GM12878 (cell line): ENCODE data around the gene GEMIN2. TPM values are rescaled to one million over a fixed set of nuclear protein-coding genes. Genes with fewer than 3 reads are reported as not detected.

ENCODE experiments used
- ATAC-seq: fragments of 200-7000 bp; cut with Tn5 transposase; 3 replicates; pipeline ENCODE4 v1.9.1; 2020; ENCODE audit warnings: mild to moderate bottlenecking, moderate library complexity
- BruUV-seq: library from RNA; stranded (reverse); fragments of 400-500 nt; replicated peaks from 2 replicates; lab custom pipeline; 2021; lab: Mats Ljungman, UMichigan
- CTCF ChIA-PET: fragments of 300-600 bp; sonication (Branson Sonifier 250); formaldehyde crosslinking; extraction: SDS; loops from one replicate; lab custom pipeline; 2021; ENCODE audit warnings: inconsistent platforms; lab: Yijun Ruan, JAX
- POLR2A ChIA-PET: fragments of 350-600 bp; formaldehyde crosslinking; extraction: SDS; loops from one replicate; lab custom pipeline; 2021; ENCODE audit warnings: inconsistent platforms; lab: Charles Lee
- RAD21 ChIA-PET: fragments of 300-600 bp; sonication (Branson Sonifier 250); formaldehyde crosslinking; loops from one replicate; lab custom pipeline; 2023; ENCODE audit warnings: antibody characterized with exemption; ENCODE audit not compliant: unreplicated experiment; lab: Charles Lee
- SMC1A ChIA-PET: fragments of 300-600 bp; sonication (Branson Sonifier 250); formaldehyde crosslinking; loops from one replicate; lab custom pipeline; 2023; ENCODE audit not compliant: unreplicated experiment, uncharacterized antibody; lab: Charles Lee
- DNase-seq: peaks from one replicate; pipeline ENCODE4 v3.0.0-alpha.2; 2011; ENCODE audit warnings: low read depth, low spot score
- FAIRE-seq: peaks from 3 replicates; lab custom pipeline; 2011; peaks lifted over from hg19 to GRCh38; lab: Jason Lieb, UNC
- H2AFZ ChIP-seq: 2 replicates; pipeline ENCODE4 v1.6.0; 2011; ENCODE audit warnings: low read depth, low read length, control low read depth; ENCODE audit not compliant: control insufficient read depth
- H3K27ac ChIP-seq: 2 replicates; pipeline ENCODE4 v1.5.1; 2011; ENCODE audit warnings: control low read depth; ENCODE audit not compliant: control insufficient read depth, insufficient read depth
- H3K27me3 ChIP-seq, 2 experiments: replicated peaks in 1 of 2; 2 replicates each; pipeline versions ENCODE4 v1.6.0 to v1.6.1; 2011; ENCODE audit warnings: low read length in 1 of 2; ENCODE audit not compliant: control insufficient read depth in 2 of 2, insufficient read depth in 2 of 2
- H3K36me3 ChIP-seq, 2 experiments: 2 replicates each; pipeline ENCODE4 v1.5.1; 2011; ENCODE audit warnings: low read length in 1 of 2; ENCODE audit not compliant: control insufficient read depth in 2 of 2, insufficient read depth in 2 of 2
- H3K4me1 ChIP-seq: 2 replicates; pipeline ENCODE4 v1.6.1; 2011; ENCODE audit warnings: mild to moderate bottlenecking, low read length, moderate library complexity, mixed read lengths; ENCODE audit not compliant: control insufficient read depth, insufficient read depth
- H3K4me2 ChIP-seq: 2 replicates; pipeline ENCODE4 v1.6.0; 2011; ENCODE audit warnings: control low read depth; ENCODE audit not compliant: control insufficient read depth, insufficient read depth
- H3K4me3 ChIP-seq: fragments of 200-600 bp; sonication (generic); 2 replicates; pipeline ENCODE4 v1.5.1; 2016
- H3K79me2 ChIP-seq: 2 replicates; pipeline ENCODE4 v1.6.0; 2011; ENCODE audit warnings: low read length; ENCODE audit not compliant: control insufficient read depth, insufficient read depth
- H3K9ac ChIP-seq: 2 replicates; pipeline ENCODE4 v1.8.0; 2011; ENCODE audit warnings: low read length, control low read depth, mixed read lengths; ENCODE audit not compliant: control insufficient read depth, insufficient read depth
- H3K9me3 ChIP-seq: replicated peaks from 3 replicates; pipeline ENCODE4 v1.5.1; 2011; ENCODE audit warnings: mild to moderate bottlenecking, low read length; ENCODE audit not compliant: control insufficient read depth, insufficient read depth
- H4K20me1 ChIP-seq: 2 replicates; pipeline ENCODE4 v1.6.0; 2011; ENCODE audit not compliant: control insufficient read depth, insufficient read depth
- ASH2L ChIP-seq: fragments of 300-600, 200-600 bp; sonication (generic); IDR thresholded peaks from 2 replicates; pipeline ENCODE4 v1.6.1; 2017; ENCODE audit warnings: low read depth, mild to moderate bottlenecking, borderline replicate concordance
- BCL3 ChIP-seq: IDR thresholded peaks from 2 replicates; pipeline ENCODE4 v1.6.1; 2011; ENCODE audit warnings: borderline replicate concordance, low read depth, mild to moderate bottlenecking, moderate library complexity, low read length; ENCODE audit not compliant: insufficient read depth, poor library complexity, severe bottlenecking
- BHLHE40 ChIP-seq, 2 experiments: fragments of 450-650 bp in 1 of 2; IDR thresholded peaks; 2 replicates each; pipeline ENCODE4 v1.6.1; 2011 to 2017; ENCODE audit warnings: low read depth in 2 of 2, borderline replicate concordance in 1 of 2, improper control_type of control experiment in 1 of 2, low read length in 1 of 2, mild to moderate bottlenecking in 1 of 2
- GABPA ChIP-seq: IDR thresholded peaks from 2 replicates; pipeline ENCODE4 v1.6.1; 2014; ENCODE audit warnings: antibody characterized with exemption, low read depth, mild to moderate bottlenecking, inconsistent platforms
- LARP7 ChIP-seq: fragments of 450-650 bp; IDR thresholded peaks from 2 replicates; pipeline ENCODE4 v1.6.1; 2017; ENCODE audit warnings: mild to moderate bottlenecking
- MAX ChIP-seq: IDR thresholded peaks from 2 replicates; pipeline ENCODE4 v1.6.1; 2012; ENCODE audit warnings: low read depth, low read length, improper control_type of control experiment
- MYC ChIP-seq: IDR thresholded peaks from 2 replicates; pipeline ENCODE4 v1.6.1; 2011; ENCODE audit warnings: mild to moderate bottlenecking, low read length, moderate library complexity, inconsistent platforms; ENCODE audit not compliant: insufficient read depth, insufficient replicate concordance, insufficient read length, severe bottlenecking
- TCF7 ChIP-seq: IDR thresholded peaks from 2 replicates; pipeline ENCODE4 v1.6.1; 2014; ENCODE audit warnings: antibody characterized with exemption, borderline replicate concordance
- USF1 ChIP-seq: IDR thresholded peaks from 2 replicates; pipeline ENCODE4 v1.6.1; 2011; ENCODE audit warnings: borderline replicate concordance, low read depth, mild to moderate bottlenecking, moderate library complexity, mixed read lengths, low read length; ENCODE audit not compliant: insufficient read depth; ENCODE audit errors: extremely low read length
- WGBS: methylation state at CpG from one replicate; pipeline ENCODE4 v1.1.6; 2016; ENCODE audit warnings: low lambda C conversion rate; ENCODE audit not compliant: insufficient replicate concordance, insufficient coverage; ENCODE audit errors: missing lambda C conversion rate; 5-methylcytosine and 5-hydroxymethylcytosine counted together
- in situ Hi-C: fragments of 300-500 bp; cut with MboI; formaldehyde crosslinking; loops from 9 replicates; pipeline ENCODE4 v1.14.3; 2018; ENCODE audit warnings: mixed read lengths
- intact Hi-C: fragments of 100-400 bp; cut with micrococcal nuclease; formaldehyde crosslinking; loops from one replicate; pipeline ENCODE4 v1.14.2; 2022; ENCODE audit not compliant: unreplicated experiment
- polyA plus RNA-seq, 11 experiments: library from polyadenylated mRNA; depleted of rRNA in 4 of 11; unstranded in 6 of 11; stranded (reverse) in 5 of 11; fragments of >200 nt; fragmentation: Nextera tagmentation in 4 of 11; fragmentation: Illumina TruSeq in 1 of 11; extraction: Ambion mirVana in 4 of 11; extraction: Trizol in 1 of 11; gene quantifications; 1 replicate in 1 of 11; 2 replicates in 10 of 11; pipeline versions ENCODE4 v1.2.1 to v1.2.3, GENCODE V29; 2011 to 2016; ENCODE audit warnings: inconsistent platforms in 2 of 11, missing spikeins in 2 of 11, low read depth in 1 of 11
- total RNA-seq, 4 experiments: library from RNA; depleted of rRNA in 3 of 4; stranded (reverse); fragments of >200 nt in 3 of 4; fragmentation: Illumina TruSeq in 1 of 4; extraction: Trizol in 1 of 4; gene quantifications; 2 replicates each; pipeline versions ENCODE4 v1.2.1 to v1.2.3, GENCODE V29; 2013 to 2021

Gene GEMIN2
- total and polyA plus RNA-seq, 10 of the 15 experiments (the other 5 are each of a cell fraction or from before 2014, with no cell fraction given) = 25.9 to 69.3 (median 46.1) TPM

GRCh38 chr14:39175445-39176262 is 61.5 kb downstream of the GEMIN2 start:
- Histone ChIP-seq H3K4me3 (peak overlapping the region; percentile 90), H3K9ac (peak overlapping the region; percentile 99), H3K27ac (peak overlapping the region; percentile 85)
- no peak for FAIRE-seq
- 0 out of 2 replicates have a peak, but pooled peaks have one; percentile 31 for TF ChIP-seq MAX
- peak; percentile 49 for TF ChIP-seq LARP7
- no peak for TF ChIP-seq ASH2L
- TF ChIP-seq TCF7 = 0 out of 2 replicates have a peak, but pooled peaks have one; percentile 21
- TF ChIP-seq USF1 = peak; percentile 34
- no peak for TF ChIP-seq BCL3
- TF ChIP-seq GABPA = peak; percentile 44; the same call in 1 of the 2 replicates
- peak; percentile 74 for TF ChIP-seq MYC
- TF ChIP-seq BHLHE40 (IDR thresholded peaks at IDR 0.05; ENCODE audit: borderline replicate concordance in 1 of 2, low read depth in 2 of 2, low read length in 1 of 2) = 0 out of 4 replicates have a peak, but pooled peaks of 1 of the 2 experiments have one; percentile 30
- TF ChIP-seq, all 136 proteins: peak for 7
- H3K4me1 ChIP-seq = peaks cover 7% of the 10 kb centered on the region
- intact Hi-C loops = loop anchor here (2.0 kb wide), 3 partner anchors 61 to 257 kb away; partner anchors contain the start of genes FBXO33 and GEMIN2
- ChIA-PET POLR2A (interaction anchor here (0.6 to 1.2 kb wide), 4 partner anchors 10 to 801 kb away, joined by 3 to 5 read pairs (median 3); partner anchors contain the start of gene FBXO33), SMC1A (interaction anchor here (0.9 to 1.1 kb wide), 2 partner anchors 14 to 62 kb away, joined by 3 read pairs; no protein-coding TSS in a partner anchor), CTCF (interaction anchor here (0.7 to 1.0 kb wide), 2 partner anchors 57 to 64 kb away, joined by 3 to 4 read pairs; no protein-coding TSS in a partner anchor), RAD21 (interaction anchor here (1.0 kb wide), 1 partner anchor 251 kb away, joined by 3 read pairs; no protein-coding TSS in a partner anchor)
- BruUV-seq = TSS peak; percentile 80
- H3K27me3 ChIP-seq = no peaks in the 10 kb centered on the region
- H2AFZ ChIP-seq = peak overlapping the region; percentile 63
- under 1% methylated on average over 36 of the region's 36 CpGs for whole genome bisulfite sequencing
- no peaks in the 10 kb centered on the region for H3K9me3 ChIP-seq
- H3K4me2 ChIP-seq = peak overlapping the region; percentile 14
- peaks cover 34% of the 10 kb centered on the region for H3K79me2 ChIP-seq
- peaks cover 8 to 29% of the 10 kb centered on the region in 2 experiments for H3K36me3 ChIP-seq
- no peak for DNase-seq
- in situ Hi-C loops = no loop called here
- H4K20me1 ChIP-seq = no peaks in the 10 kb centered on the region
- peak; percentile 15 for ATAC-seq
